HG02852 (cell line): ENCODE results near the gene STAMBPL1.
"Not testable (repeated sequence)": the region's sequence is repeated elsewhere in the genome, so short reads cannot be mapped to it uniquely, and the experiment has no call there.

ENCODE experiments used
- ATAC-seq: cut with Tn5 transposase; IDR thresholded peaks from one replicate; pipeline ENCODE4 v1.9.1; 2021; ENCODE audit warnings: mild to moderate bottlenecking, moderate library complexity; ENCODE audit not compliant: unreplicated experiment

The STAMBPL1 gene

GRCh38 chr10:88854684-88855083 is 25.4 kb upstream of the STAMBPL1 start:
- ATAC-seq, result no peak

GRCh38 chr10:88857831-88858230 is 22.2 kb upstream of the STAMBPL1 start:
- no peak for ATAC-seq

- no peak for ATAC-seq
These were observed 21.6 kb upstream of the STAMBPL1 start for GRCh38 chr10:88858491-88858890.

- no peak for ATAC-seq
These were observed 19.0 kb upstream of the STAMBPL1 start for GRCh38 chr10:88861036-88861435.

- no peak for ATAC-seq
These were observed 14.7 kb upstream of the STAMBPL1 start for GRCh38 chr10:88865281-88865876.

GRCh38 chr10:88866454-88866853 is 13.6 kb upstream of the STAMBPL1 start:
- ATAC-seq, result no peak

- peak; percentile 64 for ATAC-seq
These were observed 10.0 kb upstream of the STAMBPL1 start for GRCh38 chr10:88870089-88870488.

GRCh38 chr10:88873757-88874156 is 6.3 kb upstream of the STAMBPL1 start:
- ATAC-seq, result no peak

- ATAC-seq, result no peak
These were observed 5.8 kb upstream of the STAMBPL1 start for GRCh38 chr10:88874281-88874680.

- ATAC-seq, result no peak
These were observed 5.0 kb upstream of the STAMBPL1 start for GRCh38 chr10:88875081-88875480.

GRCh38 chr10:88877298-88877697 is 2.7 kb upstream of the STAMBPL1 start:
- no peak for ATAC-seq

GRCh38 chr10:88880282-88881076 is 434 bp downstream of the STAMBPL1 start:
- peak; percentile 66 for ATAC-seq

- no peak for ATAC-seq
These were observed 1.3 kb downstream of the STAMBPL1 start for GRCh38 chr10:88881320-88881719.

- no peak for ATAC-seq
These were observed 2.0 kb downstream of the STAMBPL1 start for GRCh38 chr10:88881922-88882645.

GRCh38 chr10:88882646-88883447 is 2.8 kb downstream of the STAMBPL1 start:
- not testable (repeated sequence) for ATAC-seq

- no peak for ATAC-seq
These were observed 3.4 kb downstream of the STAMBPL1 start for GRCh38 chr10:88883448-88883809.

- peak; percentile 56 for ATAC-seq
These were observed 6.5 kb downstream of the STAMBPL1 start for GRCh38 chr10:88886557-88886956.

GRCh38 chr10:88888810-88889445 is 8.9 kb downstream of the STAMBPL1 start:
- no peak for ATAC-seq

- ATAC-seq, result peak; percentile 85
These were observed 9.7 kb downstream of the STAMBPL1 start for GRCh38 chr10:88889559-88890337.
